ENCODE results near the gene RBM19.

RBM19 gene

GRCh38 chr12:113777751-113778150 lies 188.4 kb downstream of the RBM19 start:
- H3K27ac ChIP-seq (ENCODE audit: low read depth, low read length): no peak overlapping the region
- H3K36me3 ChIP-seq (ENCODE audit: control insufficient read depth, low read length): no peaks in the 10 kb centered on the region
- H3K27me3 ChIP-seq (ENCODE audit: control insufficient read depth, low read length): no peaks in the 10 kb centered on the region
- no peaks in the 10 kb centered on the region for H3K9me2 ChIP-seq (replicated peaks; ENCODE audit: control insufficient read depth, low read length)
- no peaks in the 10 kb centered on the region for H3K79me2 ChIP-seq (ENCODE audit: control insufficient read depth, low read length)
- H3K4me3 ChIP-seq (ENCODE audit: low read length): no peak overlapping the region
- H3K4me2 ChIP-seq (ENCODE audit: low read length): no peak overlapping the region
- no peaks in the 10 kb centered on the region for H3F3A ChIP-seq (ENCODE audit: control insufficient read depth, insufficient read depth)
- H4K20me1 ChIP-seq (ENCODE audit: control insufficient read depth, insufficient read depth, low read depth, low read length): no peaks in the 10 kb centered on the region
- TF ChIP-seq EZH2phosphoT487 (IDR thresholded peaks at IDR 0.05; ENCODE audit: borderline replicate concordance, low read length) (no peak), CTCF (IDR thresholded peaks at IDR 0.05; ENCODE audit: low read depth, low read length, poor library complexity, severe bottlenecking) (no peak)
- no peaks in the 10 kb centered on the region for H3K9me3 ChIP-seq (ENCODE audit: control insufficient read depth, insufficient read depth, low read length)
- H3K4me1 ChIP-seq (ENCODE audit: control insufficient read depth, low read length): no peaks in the 10 kb centered on the region

- TF ChIP-seq CTCF (IDR thresholded peaks at IDR 0.05; ENCODE audit: low read depth, low read length, poor library complexity, severe bottlenecking) (no peak), EZH2phosphoT487 (IDR thresholded peaks at IDR 0.05; ENCODE audit: borderline replicate concordance, low read length) (no peak)
- Histone ChIP-seq H3K27me3 (ENCODE audit: control insufficient read depth, low read length) (no peaks in the 10 kb centered on the region), H3K9me3 (ENCODE audit: control insufficient read depth, insufficient read depth, low read length) (no peaks in the 10 kb centered on the region), H3K4me1 (ENCODE audit: control insufficient read depth, low read length) (no peaks in the 10 kb centered on the region), H3K79me2 (ENCODE audit: control insufficient read depth, low read length) (no peaks in the 10 kb centered on the region), H3K4me2 (ENCODE audit: low read length) (no peak overlapping the region), H3F3A (ENCODE audit: control insufficient read depth, insufficient read depth) (no peaks in the 10 kb centered on the region), H3K27ac (ENCODE audit: low read depth, low read length) (no peak overlapping the region), H4K20me1 (ENCODE audit: control insufficient read depth, insufficient read depth, low read depth, low read length) (no peaks in the 10 kb centered on the region), H3K4me3 (ENCODE audit: low read length) (no peak overlapping the region), H3K36me3 (ENCODE audit: control insufficient read depth, low read length) (no peaks in the 10 kb centered on the region), H3K9me2 (replicated peaks; ENCODE audit: control insufficient read depth, low read length) (no peaks in the 10 kb centered on the region)
These were observed 189.6 kb downstream of the RBM19 start for GRCh38 chr12:113776536-113776935.

- Histone ChIP-seq H3K79me2 (ENCODE audit: control insufficient read depth, low read length) (no peaks in the 10 kb centered on the region), H3K4me1 (ENCODE audit: control insufficient read depth, low read length) (no peaks in the 10 kb centered on the region), H3K27me3 (ENCODE audit: control insufficient read depth, low read length) (no peaks in the 10 kb centered on the region), H3K4me2 (ENCODE audit: low read length) (no peak overlapping the region), H3K4me3 (ENCODE audit: low read length) (no peak overlapping the region), H3K9me3 (ENCODE audit: control insufficient read depth, insufficient read depth, low read length) (no peaks in the 10 kb centered on the region), H3K27ac (ENCODE audit: low read depth, low read length) (no peak overlapping the region), H3K36me3 (ENCODE audit: control insufficient read depth, low read length) (no peaks in the 10 kb centered on the region), H3F3A (ENCODE audit: control insufficient read depth, insufficient read depth) (no peaks in the 10 kb centered on the region), H4K20me1 (ENCODE audit: control insufficient read depth, insufficient read depth, low read depth, low read length) (no peaks in the 10 kb centered on the region), H3K9me2 (replicated peaks; ENCODE audit: control insufficient read depth, low read length) (no peaks in the 10 kb centered on the region)
- no peak for TF ChIP-seq CTCF (IDR thresholded peaks at IDR 0.05; ENCODE audit: low read depth, low read length, poor library complexity, severe bottlenecking)
- no peak for TF ChIP-seq EZH2phosphoT487 (IDR thresholded peaks at IDR 0.05; ENCODE audit: borderline replicate concordance, low read length)
These were observed 191.6 kb downstream of the RBM19 start for GRCh38 chr12:113774526-113774925.
